ENCODE data around the gene RPL39L. TPM values are rescaled to one million over a fixed set of nuclear protein-coding genes. Genes with fewer than 3 reads are reported as not detected.

Gene RPL39L
- total and polyA plus RNA-seq, 4 donors, result 3.4 to 9.4 (median 6.4) TPM

DNA sequence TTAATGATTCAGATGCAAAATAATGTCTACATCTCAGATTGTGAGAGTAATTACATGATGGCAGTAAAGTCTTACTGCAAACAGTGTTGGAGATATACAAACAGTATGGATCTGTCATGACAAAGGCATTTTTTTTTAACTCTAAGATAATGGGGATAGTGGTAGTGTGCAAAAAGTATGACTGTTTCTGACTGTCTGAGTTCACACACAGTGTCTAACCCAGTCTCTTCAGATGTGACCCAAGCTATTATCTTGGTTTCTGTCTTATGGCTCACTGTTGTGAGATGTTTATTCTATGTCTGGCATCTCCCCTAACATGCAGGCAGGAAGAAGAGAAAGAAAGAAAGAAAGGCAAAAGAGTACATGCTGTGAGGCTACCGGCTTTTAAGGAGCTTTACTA lies 17.0 kb downstream of the RPL39L start:
- no peaks in the 10 kb centered on the region for H3K27me3 ChIP-seq (ENCODE audit: control insufficient read depth in 3 of 3, insufficient read depth in 3 of 3, low read length in 2 of 3)
- WGBS, 2 donors, result 93 to 100% methylated on average over 1 of the region's 1 CpG
- TF ChIP-seq, protein P1, sequence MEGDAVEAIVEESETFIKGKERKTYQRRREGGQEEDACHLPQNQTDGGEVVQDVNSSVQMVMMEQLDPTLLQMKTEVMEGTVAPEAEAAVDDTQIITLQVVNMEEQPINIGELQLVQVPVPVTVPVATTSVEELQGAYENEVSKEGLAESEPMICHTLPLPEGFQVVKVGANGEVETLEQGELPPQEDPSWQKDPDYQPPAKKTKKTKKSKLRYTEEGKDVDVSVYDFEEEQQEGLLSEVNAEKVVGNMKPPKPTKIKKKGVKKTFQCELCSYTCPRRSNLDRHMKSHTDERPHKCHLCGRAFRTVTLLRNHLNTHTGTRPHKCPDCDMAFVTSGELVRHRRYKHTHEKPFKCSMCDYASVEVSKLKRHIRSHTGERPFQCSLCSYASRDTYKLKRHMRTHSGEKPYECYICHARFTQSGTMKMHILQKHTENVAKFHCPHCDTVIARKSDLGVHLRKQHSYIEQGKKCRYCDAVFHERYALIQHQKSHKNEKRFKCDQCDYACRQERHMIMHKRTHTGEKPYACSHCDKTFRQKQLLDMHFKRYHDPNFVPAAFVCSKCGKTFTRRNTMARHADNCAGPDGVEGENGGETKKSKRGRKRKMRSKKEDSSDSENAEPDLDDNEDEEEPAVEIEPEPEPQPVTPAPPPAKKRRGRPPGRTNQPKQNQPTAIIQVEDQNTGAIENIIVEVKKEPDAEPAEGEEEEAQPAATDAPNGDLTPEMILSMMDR (IDR thresholded peaks at IDR 0.05; ENCODE audit: control extremely low read depth, extremely low read depth), result no peak
- H3K9ac ChIP-seq (ENCODE audit: insufficient read depth in 1 of 2, low read length in 2 of 2), result no peak overlapping the region
- DNase-seq, result no peak
- H3K9me3 ChIP-seq (ENCODE audit: control insufficient read depth in 4 of 4, insufficient read depth in 3 of 4, low read length in 3 of 4), result no peaks in the 10 kb centered on the region
- H3K4me1 ChIP-seq (ENCODE audit: control insufficient read depth in 5 of 5, insufficient read depth in 5 of 5, low read length in 5 of 5), result no peaks in the 10 kb centered on the region
- no peak overlapping the region for H3K27ac ChIP-seq (ENCODE audit: low read depth in 1 of 2, low read length in 1 of 2)
- ATAC-seq (ENCODE audit: insufficient read depth, low FRiP score), result no peak
- no peak overlapping the region for H3K4me3 ChIP-seq
- peaks cover 0 to 4% (median 3%) of the 10 kb centered on the region in 4 donors for H3K36me3 ChIP-seq (ENCODE audit: control insufficient read depth in 4 of 4, insufficient read depth in 4 of 4, low read length in 4 of 4)

DNA sequence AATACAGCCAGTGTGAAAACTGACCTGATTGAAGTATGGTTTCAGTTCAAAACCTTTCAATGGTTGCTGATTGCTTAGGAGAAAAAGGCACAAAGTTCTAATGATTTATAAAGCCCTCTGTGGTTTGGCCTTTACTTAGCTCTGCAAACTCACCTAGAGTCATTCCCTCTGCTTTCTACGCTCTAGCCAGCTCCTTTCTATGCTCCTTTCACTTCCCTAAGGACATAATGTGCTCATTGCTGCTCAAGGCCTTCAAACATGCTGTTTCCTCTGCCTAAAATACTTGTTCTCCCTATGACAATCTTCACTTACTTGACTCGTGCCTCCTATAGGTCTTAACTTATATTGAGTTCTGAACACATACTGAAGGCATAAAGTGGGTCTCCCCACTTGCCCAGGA lies 19.0 kb downstream of the RPL39L start:
- no peak overlapping the region for H3K4me3 ChIP-seq
- H3K27ac ChIP-seq (ENCODE audit: low read depth in 1 of 2, low read length in 1 of 2), result no peak overlapping the region
- H3K27me3 ChIP-seq (ENCODE audit: control insufficient read depth in 3 of 3, insufficient read depth in 3 of 3, low read length in 2 of 3), result no peaks in the 10 kb centered on the region
- H3K4me1 ChIP-seq (ENCODE audit: control insufficient read depth in 5 of 5, insufficient read depth in 5 of 5, low read length in 5 of 5), result no peaks in the 10 kb centered on the region
- peaks cover 0 to 4% (median 1%) of the 10 kb centered on the region in 4 donors for H3K36me3 ChIP-seq (ENCODE audit: control insufficient read depth in 4 of 4, insufficient read depth in 4 of 4, low read length in 4 of 4)
- no peak for DNase-seq
- TF ChIP-seq, protein P1 (IDR thresholded peaks at IDR 0.05; ENCODE audit: control extremely low read depth, extremely low read depth), result no peak
- no peak overlapping the region for H3K9ac ChIP-seq (ENCODE audit: insufficient read depth in 1 of 2, low read length in 2 of 2)
- H3K9me3 ChIP-seq (ENCODE audit: control insufficient read depth in 4 of 4, insufficient read depth in 3 of 4, low read length in 3 of 4), result no peaks in the 10 kb centered on the region
- no peak for ATAC-seq (ENCODE audit: insufficient read depth, low FRiP score)
- WGBS, 2 donors, result 75 to 88% methylated on average over 2 of the region's 2 CpGs

DNA sequence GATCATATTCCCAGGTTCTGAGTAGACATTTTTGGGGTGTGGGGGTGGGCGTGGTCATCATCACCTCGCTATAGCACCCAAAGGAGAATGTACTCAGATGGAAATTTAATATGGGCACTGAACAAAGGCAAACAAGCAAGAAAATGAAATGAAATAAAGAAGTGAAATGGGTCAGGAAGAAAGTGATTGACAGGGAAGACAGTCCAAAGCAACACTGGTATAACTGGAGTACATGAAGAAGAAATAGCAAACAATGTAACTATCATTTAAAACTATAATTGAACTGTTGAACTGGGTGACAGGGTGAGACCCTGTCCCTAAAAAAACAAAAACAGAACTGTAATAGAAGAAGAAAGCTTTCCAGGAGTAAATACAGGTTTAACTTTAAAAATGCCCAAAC lies 24.8 kb downstream of the RPL39L start:
- TF ChIP-seq, protein P1 (IDR thresholded peaks at IDR 0.05; ENCODE audit: control extremely low read depth, extremely low read depth), result no peak
- Histone ChIP-seq H3K4me1 (ENCODE audit: control insufficient read depth in 5 of 5, insufficient read depth in 5 of 5, low read length in 5 of 5) (no peaks in the 10 kb centered on the region), H3K4me3 (no peak overlapping the region), H3K27me3 (ENCODE audit: control insufficient read depth in 3 of 3, insufficient read depth in 3 of 3, low read length in 2 of 3) (no peaks in the 10 kb centered on the region), H3K36me3 (ENCODE audit: control insufficient read depth in 4 of 4, insufficient read depth in 4 of 4, low read length in 4 of 4) (no peaks in the 10 kb centered on the region), H3K9me3 (ENCODE audit: control insufficient read depth in 4 of 4, insufficient read depth in 3 of 4, low read length in 3 of 4) (no peaks in the 10 kb centered on the region), H3K27ac (ENCODE audit: low read depth in 1 of 2, low read length in 1 of 2) (no peak overlapping the region), H3K9ac (ENCODE audit: insufficient read depth in 1 of 2, low read length in 2 of 2) (no peak overlapping the region)
- 98% methylated on average over 2 of the region's 2 CpGs for WGBS, 2 donors
- ATAC-seq (ENCODE audit: insufficient read depth, low FRiP score) (no peak), DNase-seq (no peak)
